RWPE1 (cell line): ENCODE results near the gene MAGI3.
"Not testable (repeated sequence)": the region's sequence is repeated elsewhere in the genome, so short reads cannot be mapped to it uniquely, and the experiment has no call there.

Source experiments
- CTCF ChIA-PET: fragments of 350-600 bp; sonication (Branson Sonifier 250); formaldehyde crosslinking; extraction: SDS; loops from one replicate; lab custom pipeline; 2021; lab: Yijun Ruan, JAX
- POLR2A ChIA-PET: fragments of 400-600 bp; formaldehyde crosslinking; extraction: SDS; loops from one replicate; lab custom pipeline; 2020; ENCODE audit warnings: antibody characterized with exemption; ENCODE audit not compliant: low non-redundant PET; lab: Yijun Ruan, JAX
- DNase-seq: peaks from one replicate; pipeline ENCODE4 v3.0.0; 2012; ENCODE audit warnings: low spot score
- H3K27ac ChIP-seq: fragments of 450-650 bp; 2 replicates; pipeline ENCODE4 v1.5.1; 2017
- TF ChIP-seq, protein P1 (sequence below): fragments of 450-650 bp; conservative IDR thresholded peaks from 2 replicates; pipeline ENCODE4 v1.5.1; 2017; ENCODE audit warnings: low read depth, mild to moderate bottlenecking

The MAGI3 gene

DNA sequence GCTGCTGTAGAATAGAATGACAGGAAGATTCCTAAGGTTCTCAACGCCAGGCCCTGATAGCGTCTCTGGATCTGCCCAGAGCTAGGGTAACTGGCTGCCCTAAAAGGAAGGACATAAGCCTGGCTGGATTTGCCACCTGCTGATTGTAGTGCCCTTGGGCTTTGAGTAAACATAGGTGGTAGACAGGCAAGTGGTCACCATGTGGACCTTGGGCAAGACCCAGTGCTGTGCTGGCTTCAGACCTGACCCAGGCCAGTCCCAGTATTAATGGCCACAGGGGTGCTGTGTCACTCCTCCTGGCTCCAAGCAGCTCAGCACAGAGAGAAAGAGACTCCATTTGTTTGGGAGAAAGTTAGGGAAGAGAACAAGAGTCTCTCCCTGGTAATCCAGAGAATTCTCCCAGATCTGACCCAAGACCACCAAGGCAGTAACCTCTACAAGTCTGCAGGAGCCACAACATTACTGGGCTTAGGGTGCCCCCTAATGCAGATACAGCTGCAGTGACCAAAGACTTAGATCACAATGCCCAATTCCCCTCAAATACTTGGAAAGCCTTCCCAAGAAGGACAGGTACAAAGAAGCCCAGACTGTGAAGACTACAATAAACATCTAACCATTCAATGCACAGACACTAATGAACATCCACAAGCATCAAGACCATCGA, 324.4 kb downstream of the MAGI3 start:
- TF ChIP-seq, protein P1, sequence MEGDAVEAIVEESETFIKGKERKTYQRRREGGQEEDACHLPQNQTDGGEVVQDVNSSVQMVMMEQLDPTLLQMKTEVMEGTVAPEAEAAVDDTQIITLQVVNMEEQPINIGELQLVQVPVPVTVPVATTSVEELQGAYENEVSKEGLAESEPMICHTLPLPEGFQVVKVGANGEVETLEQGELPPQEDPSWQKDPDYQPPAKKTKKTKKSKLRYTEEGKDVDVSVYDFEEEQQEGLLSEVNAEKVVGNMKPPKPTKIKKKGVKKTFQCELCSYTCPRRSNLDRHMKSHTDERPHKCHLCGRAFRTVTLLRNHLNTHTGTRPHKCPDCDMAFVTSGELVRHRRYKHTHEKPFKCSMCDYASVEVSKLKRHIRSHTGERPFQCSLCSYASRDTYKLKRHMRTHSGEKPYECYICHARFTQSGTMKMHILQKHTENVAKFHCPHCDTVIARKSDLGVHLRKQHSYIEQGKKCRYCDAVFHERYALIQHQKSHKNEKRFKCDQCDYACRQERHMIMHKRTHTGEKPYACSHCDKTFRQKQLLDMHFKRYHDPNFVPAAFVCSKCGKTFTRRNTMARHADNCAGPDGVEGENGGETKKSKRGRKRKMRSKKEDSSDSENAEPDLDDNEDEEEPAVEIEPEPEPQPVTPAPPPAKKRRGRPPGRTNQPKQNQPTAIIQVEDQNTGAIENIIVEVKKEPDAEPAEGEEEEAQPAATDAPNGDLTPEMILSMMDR = no peak
- POLR2A ChIA-PET = no interaction called here
- DNase-seq = no peak
- H3K27ac ChIP-seq = no peak overlapping the region
- CTCF ChIA-PET = no interaction called here

DNA sequence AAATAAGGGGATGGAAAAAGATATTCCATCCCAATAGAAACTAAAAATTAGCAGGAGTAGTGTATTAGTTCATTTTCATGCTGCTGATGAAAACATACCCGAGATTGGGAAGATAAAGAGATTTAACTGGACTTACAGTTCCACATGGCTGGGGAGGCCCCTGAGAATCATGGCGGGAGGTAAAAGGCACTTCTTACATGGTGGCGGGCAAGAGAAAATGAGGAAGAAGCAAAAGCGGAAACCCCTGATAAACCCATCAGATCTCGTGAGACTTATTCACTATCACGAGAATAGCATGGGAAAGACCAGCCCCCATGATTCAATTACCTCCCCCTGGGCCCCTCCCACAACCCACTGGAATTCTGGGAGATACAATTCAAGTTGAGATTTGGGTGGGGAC, 327.2 kb downstream of the MAGI3 start:
- CTCF ChIA-PET, H3K27ac ChIP-seq, POLR2A ChIA-PET: not testable (repeated sequence)

DNA sequence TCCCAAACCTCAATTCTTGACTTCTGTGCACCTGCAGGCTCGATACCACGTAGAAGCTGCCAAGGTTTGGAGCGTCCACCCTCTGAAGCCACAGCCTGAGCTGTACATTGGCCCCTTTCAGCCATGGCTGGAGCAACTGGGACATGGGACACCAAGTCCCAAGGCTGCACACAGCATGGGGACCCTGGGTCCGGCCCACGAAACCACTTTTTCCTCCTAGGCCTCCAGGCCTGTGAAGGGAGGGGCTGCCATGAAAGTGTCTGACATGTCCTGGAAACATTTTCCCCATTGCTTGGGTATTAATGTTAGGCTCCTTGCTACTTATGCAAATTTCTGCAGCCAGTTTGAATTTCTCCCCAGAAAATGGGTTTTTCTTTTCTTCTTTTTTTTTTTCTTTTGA, 328.3 kb downstream of the MAGI3 start:
- DNase-seq, H3K27ac ChIP-seq, CTCF ChIA-PET, POLR2A ChIA-PET: not testable (repeated sequence)

More for the DNA sequence above, 327.2 kb downstream of the MAGI3 start:
- not testable (repeated sequence) for DNase-seq

DNA sequence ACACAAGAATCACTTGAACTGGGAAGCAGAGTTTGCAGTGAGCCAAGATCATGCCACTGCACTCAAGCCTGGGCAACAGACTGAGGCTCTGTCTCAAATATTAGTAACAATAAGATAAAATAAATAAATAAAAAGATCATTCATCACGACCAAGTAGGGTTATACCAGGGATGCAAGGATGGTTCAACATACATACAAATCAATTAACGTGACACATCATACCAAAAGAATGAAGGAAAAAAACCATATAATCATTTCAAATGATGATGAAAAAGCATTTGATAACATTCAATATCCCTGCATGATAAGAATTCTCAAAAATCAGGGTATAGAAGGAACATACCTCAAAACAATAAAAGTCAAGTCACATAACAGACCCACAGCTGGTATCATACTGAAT, 330.7 kb downstream of the MAGI3 start:
- TF ChIP-seq, protein P1 = no peak
- ChIA-PET POLR2A (no interaction called here), CTCF (no interaction called here)
- DNase-seq = no peak
- H3K27ac ChIP-seq = no peak overlapping the region

DNA sequence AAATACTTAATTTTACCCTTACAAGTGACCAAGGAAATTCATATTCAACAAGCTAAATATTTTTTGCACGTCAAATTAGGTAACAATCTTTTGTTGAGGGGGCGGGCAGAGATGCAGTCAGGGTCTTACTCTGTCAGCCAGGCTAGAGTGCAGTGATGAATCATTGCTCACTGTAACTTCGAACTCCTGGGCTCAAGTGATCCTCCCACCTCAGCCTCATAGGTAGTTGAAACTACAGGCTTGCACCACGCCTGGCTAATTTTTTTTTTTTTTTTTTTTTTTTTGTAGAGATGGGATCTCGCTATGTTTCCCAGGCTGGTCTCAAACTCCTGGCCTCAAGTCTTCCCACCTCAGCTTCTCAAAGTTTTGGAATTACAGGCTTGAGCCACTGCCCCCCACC, 342.5 kb downstream of the MAGI3 start:
- ChIA-PET POLR2A (no interaction called here), CTCF (no interaction called here)
- TF ChIP-seq, protein P1 = no peak
- DNase-seq = no peak
- H3K27ac ChIP-seq = no peak overlapping the region

DNA sequence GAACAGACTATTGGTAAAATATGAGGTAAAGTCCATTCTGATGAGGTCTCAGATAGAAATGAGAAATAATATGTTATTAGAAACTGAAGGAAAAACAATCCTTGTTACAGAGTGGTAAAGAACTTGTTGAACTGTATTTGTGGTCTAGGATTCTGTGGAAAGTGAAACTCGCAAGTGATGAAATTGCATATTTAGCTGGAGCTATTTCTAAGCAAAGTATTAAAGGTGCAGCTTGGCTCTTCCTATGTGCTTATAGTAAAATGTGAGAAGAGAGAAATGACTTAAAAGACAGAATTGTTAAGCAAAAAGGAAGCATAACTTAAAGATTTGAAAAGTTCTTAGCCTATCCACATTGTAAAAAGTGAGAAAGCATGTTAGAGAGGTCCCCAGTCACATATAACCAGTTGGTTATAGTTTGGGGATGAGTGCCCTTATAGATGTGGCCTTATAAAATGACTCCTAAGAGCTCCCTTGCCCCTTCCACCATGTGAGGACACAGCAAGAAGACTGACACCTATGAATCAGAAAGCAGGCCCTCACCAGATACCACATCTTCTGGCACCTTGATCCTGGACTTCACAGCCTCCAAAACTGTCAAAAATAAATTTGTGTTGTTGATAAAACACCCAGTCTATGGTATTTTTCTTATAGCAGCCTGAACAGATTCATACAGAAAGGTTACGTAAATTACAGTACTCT, 344.2 kb downstream of the MAGI3 start:
- TF ChIP-seq, protein P1 = no peak
- CTCF ChIA-PET = interaction anchor here (0.6 kb wide), 1 partner anchor 36 kb away, joined by 6 read pairs; no protein-coding TSS in a partner anchor
- POLR2A ChIA-PET = no interaction called here

More for the DNA sequence above, 344.2 kb downstream of the MAGI3 start:
- no peak overlapping the region for H3K27ac ChIP-seq
- DNase-seq = no peak
